Mesendoderm (in vitro differentiated cells): Measurements from ENCODE around the gene CGB8.

Source experiments
- DNase-seq: peaks from one replicate; pipeline ENCODE4 v3.0.0; 2013
- H2AK5ac ChIP-seq: 2 replicates; pipeline ENCODE4 v1.6.1; 2013; ENCODE audit warnings: low read length, inconsistent platforms
- H2BK120ac ChIP-seq: 2 replicates; pipeline ENCODE4 v1.6.1; 2013; ENCODE audit warnings: low read depth, mild to moderate bottlenecking, low read length, moderate library complexity, mixed read lengths
- H2BK15ac ChIP-seq: replicated peaks from 2 replicates; pipeline ENCODE4 v1.6.1; 2013; ENCODE audit warnings: low read depth, mild to moderate bottlenecking, moderate library complexity
- H2BK5ac ChIP-seq: 2 replicates; pipeline ENCODE4 v1.6.1; 2013; ENCODE audit warnings: low read length, inconsistent platforms
- H3K18ac ChIP-seq: 2 replicates; pipeline ENCODE4 v1.6.1; 2013; ENCODE audit warnings: mild to moderate bottlenecking, low read length, mixed read lengths
- H3K23ac ChIP-seq: one replicate; pipeline ENCODE4 v1.6.1; 2013; ENCODE audit warnings: low read length
- H3K27ac ChIP-seq: 2 replicates; pipeline ENCODE4 v1.5.1; 2013; ENCODE audit warnings: low read depth, mild to moderate bottlenecking, inconsistent platforms, low read length, moderate library complexity
- H3K27me3 ChIP-seq: 2 replicates; pipeline ENCODE4 v1.6.1; 2013; ENCODE audit warnings: low read length, control low read depth, mild to moderate bottlenecking, inconsistent platforms; ENCODE audit not compliant: insufficient read depth, poor library complexity
- H3K36me3 ChIP-seq: 2 replicates; pipeline ENCODE4 v1.6.1; 2013; ENCODE audit warnings: low read length, inconsistent platforms; ENCODE audit not compliant: control insufficient read depth, insufficient read depth
- H3K4ac ChIP-seq: one replicate; pipeline ENCODE4 v1.6.1; 2013; ENCODE audit warnings: low read depth, mild to moderate bottlenecking, low read length, moderate library complexity
- H3K4me1 ChIP-seq: 2 replicates; pipeline ENCODE4 v1.6.1; 2013; ENCODE audit warnings: low read depth, low read length, inconsistent platforms; ENCODE audit not compliant: control insufficient read depth
- H3K4me2 ChIP-seq: 2 replicates; pipeline ENCODE4 v1.6.1; 2013; ENCODE audit warnings: low read length
- H3K4me3 ChIP-seq: 2 replicates; pipeline ENCODE4 v1.5.1; 2013; ENCODE audit warnings: mild to moderate bottlenecking, low read length
- H3K56ac ChIP-seq: one replicate; pipeline ENCODE4 v1.6.1; 2013; ENCODE audit warnings: low read length
- H3K79me1 ChIP-seq: 2 replicates; pipeline ENCODE4 v1.6.1; 2013; ENCODE audit warnings: low read length, inconsistent platforms
- H3K79me2 ChIP-seq: 2 replicates; pipeline ENCODE4 v1.6.1; 2013; ENCODE audit warnings: mild to moderate bottlenecking, low read length; ENCODE audit not compliant: control insufficient read depth, insufficient read depth
- H3K9ac ChIP-seq: 2 replicates; pipeline ENCODE4 v1.6.1; 2013; ENCODE audit warnings: low read length, inconsistent platforms
- H4K5ac ChIP-seq: one replicate; pipeline ENCODE4 v1.6.1; 2013; ENCODE audit warnings: low read length
- H4K8ac ChIP-seq: one replicate; pipeline ENCODE4 v1.6.1; 2013; ENCODE audit warnings: low read depth, mild to moderate bottlenecking, control low read depth, low read length, moderate library complexity
- WGBS: extraction: QIAGEN DNeasy Blood & Tissue Kit; methylation state at CpG from one replicate; pipeline ENCODE4 v1.1.7; 2013; ENCODE audit warnings: low lambda C conversion rate, missing lambda C conversion rate; ENCODE audit not compliant: insufficient coverage; ENCODE audit errors: extremely low coverage; 5-methylcytosine and 5-hydroxymethylcytosine counted together

Gene CGB8

GRCh38 chr19:49061445-49061844 is 12.5 kb upstream of the CGB8 start:
- H3K23ac ChIP-seq: no peak overlapping the region

GRCh38 chr19:49061000-49061399 is 12.1 kb upstream of the CGB8 start:
- peaks cover 6% of the 10 kb centered on the region for H3K4me1 ChIP-seq
- no peak overlapping the region for H3K27ac ChIP-seq
- WGBS: no CpG with 5 or more reads among the region's 2 CpGs
- no peak overlapping the region for H3K4me2 ChIP-seq
- H3K27me3 ChIP-seq: peaks cover 2% of the 10 kb centered on the region
- H3K9ac ChIP-seq: no peak overlapping the region
- H3K18ac ChIP-seq: no peak overlapping the region
- H3K79me1 ChIP-seq: no peaks in the 10 kb centered on the region
- no peak overlapping the region for H2AK5ac ChIP-seq
- H3K36me3 ChIP-seq: no peaks in the 10 kb centered on the region
- DNase-seq: no peak
- no peak overlapping the region for H3K4ac ChIP-seq
- H4K8ac ChIP-seq: no peak overlapping the region
- no peak overlapping the region for H2BK15ac ChIP-seq
- H3K56ac ChIP-seq: no peak overlapping the region
- H3K79me2 ChIP-seq: no peaks in the 10 kb centered on the region
- no peak overlapping the region for H3K4me3 ChIP-seq
- H2BK120ac ChIP-seq: no peak overlapping the region
- H3K23ac ChIP-seq: no peak overlapping the region
- no peak overlapping the region for H4K5ac ChIP-seq
- no peak overlapping the region for H2BK5ac ChIP-seq

More at GRCh38 chr19:49061445-49061844, 12.5 kb upstream of the CGB8 start:
- Histone ChIP-seq H3K79me1 (no peaks in the 10 kb centered on the region), H3K4me2 (no peak overlapping the region), H3K4ac (no peak overlapping the region), H3K56ac (no peak overlapping the region), H4K5ac (no peak overlapping the region), H3K4me3 (no peak overlapping the region), H4K8ac (no peak overlapping the region), H3K18ac (no peak overlapping the region), H3K79me2 (no peaks in the 10 kb centered on the region), H2BK15ac (no peak overlapping the region), H3K27me3 (peaks cover 2% of the 10 kb centered on the region), H3K9ac (no peak overlapping the region), H2AK5ac (no peak overlapping the region), H3K36me3 (no peaks in the 10 kb centered on the region), H3K4me1 (peaks cover 6% of the 10 kb centered on the region), H2BK5ac (no peak overlapping the region), H2BK120ac (no peak overlapping the region), H3K27ac (no peak overlapping the region)
- WGBS: no CpG with 5 or more reads among the region's 25 CpGs
- DNase-seq: no peak

GRCh38 chr19:49059053-49059452 is 10.1 kb upstream of the CGB8 start:
- H2BK15ac ChIP-seq: no peak overlapping the region
- no peak overlapping the region for H3K4ac ChIP-seq
- DNase-seq: no peak
- no peak overlapping the region for H2BK120ac ChIP-seq
- H2AK5ac ChIP-seq: no peak overlapping the region
- no peaks in the 10 kb centered on the region for H3K4me1 ChIP-seq
- H3K56ac ChIP-seq: no peak overlapping the region
- no peak overlapping the region for H3K18ac ChIP-seq
- H2BK5ac ChIP-seq: no peak overlapping the region
- H3K27ac ChIP-seq: no peak overlapping the region
- H3K4me3 ChIP-seq: no peak overlapping the region
- no peak overlapping the region for H4K5ac ChIP-seq
- H3K23ac ChIP-seq: no peak overlapping the region
- no CpG with 5 or more reads among the region's 9 CpGs for WGBS
- no peaks in the 10 kb centered on the region for H3K79me2 ChIP-seq
- H3K27me3 ChIP-seq: peaks cover 2% of the 10 kb centered on the region
- no peak overlapping the region for H3K9ac ChIP-seq
- H3K36me3 ChIP-seq: no peaks in the 10 kb centered on the region
- no peak overlapping the region for H3K4me2 ChIP-seq
- no peak overlapping the region for H4K8ac ChIP-seq
- no peaks in the 10 kb centered on the region for H3K79me1 ChIP-seq

GRCh38 chr19:49058562-49058961 is 9.7 kb upstream of the CGB8 start:
- H2BK120ac ChIP-seq: no peak overlapping the region
- H3K4ac ChIP-seq: no peak overlapping the region
- no peak overlapping the region for H3K27ac ChIP-seq
- H3K9ac ChIP-seq: no peak overlapping the region
- H3K4me2 ChIP-seq: no peak overlapping the region
- H3K56ac ChIP-seq: no peak overlapping the region
- no CpG with 5 or more reads among the region's 10 CpGs for WGBS
- H3K27me3 ChIP-seq: peaks cover 2% of the 10 kb centered on the region
- no peak overlapping the region for H2BK15ac ChIP-seq
- peak; percentile 41 for DNase-seq
- H4K5ac ChIP-seq: no peak overlapping the region
- H3K36me3 ChIP-seq: no peaks in the 10 kb centered on the region
- no peak overlapping the region for H4K8ac ChIP-seq
- H2BK5ac ChIP-seq: no peak overlapping the region
- H2AK5ac ChIP-seq: no peak overlapping the region
- no peaks in the 10 kb centered on the region for H3K79me2 ChIP-seq
- H3K23ac ChIP-seq: no peak overlapping the region
- no peak overlapping the region for H3K4me3 ChIP-seq
- H3K79me1 ChIP-seq: no peaks in the 10 kb centered on the region
- no peaks in the 10 kb centered on the region for H3K4me1 ChIP-seq
- no peak overlapping the region for H3K18ac ChIP-seq

GRCh38 chr19:49057636-49058234 is 8.8 kb upstream of the CGB8 start, which contains the start of gene CGB7:
TSS of gene CGB7 (minus strand) at chr19:49057749. CDS start at chr19:49055375, 2,374 bp downstream.
- no peaks in the 10 kb centered on the region for H3K36me3 ChIP-seq
- H3K4me2 ChIP-seq: peak within 1 kb of the TSS; percentile 38
- H2BK15ac ChIP-seq: no peak within 1 kb of the TSS
- H2AK5ac ChIP-seq: no peak within 1 kb of the TSS
- no peak within 1 kb of the TSS for H3K27ac ChIP-seq
- no peak within 1 kb of the TSS for H3K4ac ChIP-seq
- no peak within 1 kb of the TSS for H4K5ac ChIP-seq
- H2BK5ac ChIP-seq: no peak within 1 kb of the TSS
- no peaks in the 10 kb centered on the region for H3K79me1 ChIP-seq
- peak within 1 kb of the TSS; percentile 65 for H3K9ac ChIP-seq
- H3K27me3 ChIP-seq: peaks cover 2% of the 10 kb centered on the region
- no CpG with 5 or more reads among the region's 38 CpGs for WGBS
- H2BK120ac ChIP-seq: no peak within 1 kb of the TSS
- DNase-seq: peak; percentile 69
- H4K8ac ChIP-seq: no peak within 1 kb of the TSS
- no peaks in the 10 kb centered on the region for H3K79me2 ChIP-seq
- no peak within 1 kb of the TSS for H3K18ac ChIP-seq
- H3K4me1 ChIP-seq: no peaks in the 10 kb centered on the region
- H3K23ac ChIP-seq: no peak within 1 kb of the TSS
- no peak within 1 kb of the TSS for H3K4me3 ChIP-seq
- H3K56ac ChIP-seq: peak within 1 kb of the TSS; percentile 84
